ENCODE data around the gene TRNAU1AP.
"Not testable (repeated sequence)": the region's sequence is repeated elsewhere in the genome, so short reads cannot be mapped to it uniquely, and the experiment has no call there.

The TRNAU1AP gene

GRCh38 chr1:28521502-28522164 lies 31.3 kb upstream of the TRNAU1AP start:
- DNase-seq (ENCODE audit: low read depth, low spot score), result no peak

- DNase-seq (ENCODE audit: low read depth, low spot score), result not testable (repeated sequence)
These were observed 30.3 kb upstream of the TRNAU1AP start for GRCh38 chr1:28522537-28522936.

GRCh38 chr1:28525002-28525642 lies 27.8 kb upstream of the TRNAU1AP start:
- DNase-seq (ENCODE audit: low read depth, low spot score), result not testable (repeated sequence)

GRCh38 chr1:28526886-28527285 lies 26.0 kb upstream of the TRNAU1AP start:
- DNase-seq (ENCODE audit: low read depth, low spot score), result peak; percentile 58

GRCh38 chr1:28530456-28530855 lies 22.4 kb upstream of the TRNAU1AP start:
- no peak for DNase-seq (ENCODE audit: low read depth, low spot score)

- DNase-seq (ENCODE audit: low read depth, low spot score), result no peak
These were observed 18.2 kb upstream of the TRNAU1AP start for GRCh38 chr1:28534671-28535070.

GRCh38 chr1:28535180-28535579 lies 17.7 kb upstream of the TRNAU1AP start:
- DNase-seq (ENCODE audit: low read depth, low spot score), result no peak

GRCh38 chr1:28537457-28538199 lies 15.3 kb upstream of the TRNAU1AP start:
- DNase-seq (ENCODE audit: low read depth, low spot score), result no peak

- no peak for DNase-seq (ENCODE audit: low read depth, low spot score)
These were observed 14.6 kb upstream of the TRNAU1AP start for GRCh38 chr1:28538286-28538685.

GRCh38 chr1:28540651-28541050 lies 12.2 kb upstream of the TRNAU1AP start:
- no peak for DNase-seq (ENCODE audit: low read depth, low spot score)

- DNase-seq (ENCODE audit: low read depth, low spot score), result not testable (repeated sequence)
These were observed 11.4 kb upstream of the TRNAU1AP start for GRCh38 chr1:28541414-28542015.

- no peak for DNase-seq (ENCODE audit: low read depth, low spot score)
These were observed 7.6 kb upstream of the TRNAU1AP start for GRCh38 chr1:28545246-28545628.

- no peak for DNase-seq (ENCODE audit: low read depth, low spot score)
These were observed 4.6 kb upstream of the TRNAU1AP start for GRCh38 chr1:28548318-28548717.

GRCh38 chr1:28551381-28551780 lies 1.5 kb upstream of the TRNAU1AP start:
- no peak for DNase-seq (ENCODE audit: low read depth, low spot score)

GRCh38 chr1:28560886-28561285 lies 8.0 kb downstream of the TRNAU1AP start:
- no peak for DNase-seq (ENCODE audit: low read depth, low spot score)

- no peak for DNase-seq (ENCODE audit: low read depth, low spot score)
These were observed 11.4 kb downstream of the TRNAU1AP start for GRCh38 chr1:28564310-28564709.

- no peak for DNase-seq (ENCODE audit: low read depth, low spot score)
These were observed 12.2 kb downstream of the TRNAU1AP start for GRCh38 chr1:28565040-28565439.

GRCh38 chr1:28565726-28566125 lies 12.8 kb downstream of the TRNAU1AP start:
- no peak for DNase-seq (ENCODE audit: low read depth, low spot score)

- DNase-seq (ENCODE audit: low read depth, low spot score), result no peak
These were observed 14.0 kb downstream of the TRNAU1AP start for GRCh38 chr1:28566931-28567330.

GRCh38 chr1:28571911-28572310 lies 19.0 kb downstream of the TRNAU1AP start:
- DNase-seq (ENCODE audit: low read depth, low spot score), result no peak

GRCh38 chr1:28572891-28573290 lies 20.0 kb downstream of the TRNAU1AP start:
- DNase-seq (ENCODE audit: low read depth, low spot score), result not testable (repeated sequence)

- no peak for DNase-seq (ENCODE audit: low read depth, low spot score)
These were observed 20.7 kb downstream of the TRNAU1AP start for GRCh38 chr1:28573564-28573963.

Measured in astrocyte of the hippocampus (primary cell).